HepG2 (cell line): ENCODE measurements around the gene CLTCL1. TPM values are rescaled to one million over a fixed set of nuclear protein-coding genes. Genes with fewer than 3 reads are reported as not detected.

Source experiments
- ATAC-seq: fragments of 200-7000 bp; cut with Tn5 transposase; 3 replicates; pipeline ENCODE4 v1.9.1; 2020; ENCODE audit warnings: mild to moderate bottlenecking, moderate library complexity
- BruUV-seq: library from RNA; stranded (reverse); fragments of 400-500 nt; replicated peaks from 2 replicates; lab custom pipeline; 2021; lab: Mats Ljungman, UMichigan
- CTCF ChIA-PET: fragments of 300-600 bp; formaldehyde crosslinking; extraction: SDS; loops from one replicate; lab custom pipeline; 2021; ENCODE audit warnings: low total read pairs, inconsistent platforms, low intra/inter-chr PET ratio; lab: Yijun Ruan, JAX
- POLR2A ChIA-PET: fragments of 350-600 bp; sonication (Branson Sonifier 250); formaldehyde crosslinking; loops from one replicate; lab custom pipeline; 2020; ENCODE audit warnings: antibody characterized with exemption, inconsistent platforms; lab: Yijun Ruan, JAX
- DNase-seq: peaks from one replicate; pipeline ENCODE4 v3.0.0-alpha.2; 2015; ENCODE audit warnings: low spot score
- FAIRE-seq: peaks from 3 replicates; lab custom pipeline; 2011; peaks lifted over from hg19 to GRCh38; lab: Jason Lieb, UNC
- H2AFZ ChIP-seq: one replicate; pipeline ENCODE4 v1.6.1; 2011; ENCODE audit warnings: low read length, inconsistent platforms
- H3K27ac ChIP-seq: fragments of 300-600 bp; 3 replicates; pipeline ENCODE4 v1.8.0; 2011; ENCODE audit warnings: mixed run types, mild to moderate bottlenecking, mixed read lengths, low read length, inconsistent platforms; ENCODE audit not compliant: insufficient read depth; ENCODE audit errors: extremely low read length
- H3K27me3 ChIP-seq, 2 experiments: fragments of 200-600 bp in 1 of 2; 2 replicates in 1 of 2; 3 replicates in 1 of 2; pipeline versions ENCODE4 v1.6.0 to v1.8.0; 2011; ENCODE audit warnings: low read length in 2 of 2, mild to moderate bottlenecking in 2 of 2, moderate library complexity in 2 of 2, inconsistent platforms in 1 of 2; ENCODE audit not compliant: insufficient read depth in 2 of 2, control insufficient read depth in 1 of 2
- H3K36me3 ChIP-seq, 2 experiments: fragments of 200-600 bp in 1 of 2; replicated peaks in 1 of 2; 2 replicates in 1 of 2; 3 replicates in 1 of 2; pipeline versions ENCODE4 v1.5.1 to v1.8.0; 2011; ENCODE audit warnings: low read length in 2 of 2, inconsistent platforms in 1 of 2; ENCODE audit not compliant: insufficient read depth in 2 of 2, control insufficient read depth in 1 of 2
- H3K4me1 ChIP-seq: 2 replicates; pipeline ENCODE4 v1.5.1; 2012; ENCODE audit warnings: low read length, inconsistent platforms; ENCODE audit not compliant: insufficient read depth
- H3K4me2 ChIP-seq: 2 replicates; pipeline ENCODE4 v1.6.0; 2011; ENCODE audit warnings: low read depth, low read length, inconsistent platforms
- H3K4me3 ChIP-seq, 3 experiments: fragments of 200-600 bp in 1 of 3; sonication (generic), shearing (Covaris generic) in 1 of 3; replicated peaks in 1 of 3; 2 replicates each; pipeline ENCODE4 v1.5.1; 2011 to 2016; ENCODE audit warnings: low read length in 3 of 3, inconsistent platforms in 2 of 3, low read depth in 2 of 3, mild to moderate bottlenecking in 2 of 3, control low read depth in 1 of 3, mixed read lengths in 1 of 3; ENCODE audit not compliant: insufficient read depth in 1 of 3
- H3K79me2 ChIP-seq: one replicate; pipeline ENCODE4 v1.6.1; 2011; ENCODE audit warnings: low read length, inconsistent platforms; ENCODE audit not compliant: insufficient read depth
- H3K9ac ChIP-seq: 2 replicates; pipeline ENCODE4 v1.6.0; 2011; ENCODE audit warnings: mild to moderate bottlenecking, low read depth, low read length, inconsistent platforms; ENCODE audit not compliant: insufficient read depth
- H3K9me3 ChIP-seq: 2 replicates; pipeline ENCODE4 v1.5.1; 2012; ENCODE audit warnings: mild to moderate bottlenecking, low read length
- H4K20me1 ChIP-seq: 2 replicates; pipeline ENCODE4 v1.6.0; 2011; ENCODE audit warnings: inconsistent platforms, mild to moderate bottlenecking, low read length, moderate library complexity; ENCODE audit not compliant: insufficient read depth
- ADNP ChIP-seq: sonication (generic); formaldehyde crosslinking; IDR thresholded peaks from 2 replicates; pipeline ENCODE4 v1.4.0; 2020; ENCODE audit warnings: missing genetic modification reagents
- GATAD1 ChIP-seq: IDR thresholded peaks from 2 replicates; pipeline ENCODE4 v1.6.1; 2016; ENCODE audit warnings: missing genetic modification reagents, missing compliant biosample characterization
- PAX8 ChIP-seq: sonication (generic); formaldehyde crosslinking; IDR thresholded peaks from 2 replicates; pipeline ENCODE4 v1.8.0; 2022; ENCODE audit warnings: mild to moderate bottlenecking, missing genetic modification reagents, borderline replicate concordance
- RNF2 ChIP-seq: fragments of 450-650 bp; conservative IDR thresholded peaks from 2 replicates; pipeline ENCODE4 v1.6.1; 2016; ENCODE audit warnings: low read depth
- RXRB ChIP-seq: IDR thresholded peaks from 2 replicates; pipeline ENCODE4 v1.6.1; 2016; ENCODE audit warnings: borderline replicate concordance, missing genetic modification reagents, missing compliant biosample characterization
- ZFYVE20 ChIP-seq: sonication (generic); formaldehyde crosslinking; IDR thresholded peaks from 2 replicates; pipeline ENCODE4 v1.8.0; 2023; ENCODE audit warnings: low read depth, mild to moderate bottlenecking, moderate library complexity, missing genetic modification reagents, borderline replicate concordance
- ZNF138 ChIP-seq: sonication (generic); formaldehyde crosslinking; IDR thresholded peaks from 2 replicates; pipeline ENCODE4 v1.5.0; 2020; ENCODE audit warnings: mild to moderate bottlenecking, low read depth, missing genetic modification reagents
- ZNF335 ChIP-seq: sonication (generic); formaldehyde crosslinking; IDR thresholded peaks from 2 replicates; pipeline ENCODE4 v1.4.0; 2020; ENCODE audit warnings: missing genetic modification reagents
- WGBS: methylation state at CpG from one replicate; pipeline ENCODE4 v1.1.6; 2017; ENCODE audit warnings: low lambda C conversion rate; 5-methylcytosine and 5-hydroxymethylcytosine counted together
- in situ Hi-C: cut with HindIII; loops from 2 replicates; pipeline ENCODE4 v1.10.0; 2017; ENCODE audit warnings: low pct_unique_long_range_greater_than_20kb; ENCODE audit not compliant: extremely low pct_ligation_motif_present
- intact Hi-C: fragments of 100-400 bp; cut with micrococcal nuclease; formaldehyde crosslinking; loops from one replicate; pipeline ENCODE4 v1.10.0; 2022; ENCODE audit not compliant: unreplicated experiment
- polyA plus RNA-seq, 8 experiments: library from polyadenylated mRNA; depleted of rRNA in 3 of 8; stranded (reverse) in 7 of 8; unstranded in 1 of 8; fragments of >200 nt; fragmentation: Illumina TruSeq in 4 of 8; extraction: Trizol in 4 of 8; gene quantifications; 2 replicates each; pipeline versions ENCODE4 v1.2.1 to v1.2.3, GENCODE V29; 2011 to 2016; ENCODE audit warnings: low read depth in 4 of 8, missing spikeins in 1 of 8, mixed read lengths in 1 of 8; ENCODE audit not compliant: insufficient read depth in 1 of 8
- total RNA-seq, 5 experiments: library from RNA; depleted of rRNA; stranded (reverse); fragments of >200 nt; fragmentation: Illumina TruSeq; extraction: Trizol; gene quantifications; 2 replicates each; pipeline ENCODE4 v1.2.3, GENCODE V29; 2016; ENCODE audit warnings: low read depth in 1 of 5
- TF ChIP-seq, protein P1 (sequence below): sonication (generic); formaldehyde crosslinking; IDR thresholded peaks from 2 replicates; pipeline ENCODE4 v1.4.0; 2020; ENCODE audit warnings: mild to moderate bottlenecking, missing genetic modification reagents
- TF ChIP-seq, protein P2 (sequence below): sonication (generic); formaldehyde crosslinking; IDR thresholded peaks from 2 replicates; pipeline ENCODE4 v1.8.1; 2023; ENCODE audit warnings: mild to moderate bottlenecking, inconsistent platforms, moderate library complexity, missing genetic modification reagents, borderline replicate concordance
- TF ChIP-seq, protein P3 (sequence below): sonication (generic); formaldehyde crosslinking; IDR thresholded peaks from 2 replicates; pipeline ENCODE4 v1.5.1; 2020; ENCODE audit warnings: missing genetic modification reagents, mild to moderate bottlenecking, borderline replicate concordance
- TF ChIP-seq, protein P4 (sequence below): sonication (generic); formaldehyde crosslinking; IDR thresholded peaks from 2 replicates; pipeline ENCODE4 v1.4.0; 2020; ENCODE audit warnings: missing genetic modification reagents
- TF ChIP-seq, protein P5 (sequence below): sonication (generic); formaldehyde crosslinking; conservative IDR thresholded peaks from 2 replicates; pipeline ENCODE4 v1.8.0; 2022; ENCODE audit warnings: mild to moderate bottlenecking, moderate library complexity, missing genetic modification reagents

Gene CLTCL1
- total and polyA plus RNA-seq, 2 of the 13 experiments (the other 11 are each of a cell fraction or from before 2014, with no cell fraction given): 8.1 to 10.9 TPM

- ATAC-seq (no peak), FAIRE-seq (no peak), DNase-seq (no peak)
- intact Hi-C loops (no loop called here), in situ Hi-C loops (no loop called here)
- H3K36me3 ChIP-seq: peaks cover 0 to 2% of the 10 kb centered on the region in 2 experiments; a peak in 3 of 5 replicates
- H3K79me2 ChIP-seq: no peaks in the 10 kb centered on the region
- H4K20me1 ChIP-seq: no peaks in the 10 kb centered on the region
- 92% methylated on average over 10 of the region's 10 CpGs for WGBS
- H3K4me1 ChIP-seq: no peaks in the 10 kb centered on the region
- H3K27me3 ChIP-seq: no peaks in the 10 kb centered on the region
- H3K9me3 ChIP-seq: no peaks in the 10 kb centered on the region
- ChIA-PET POLR2A (no interaction called here), CTCF (no interaction called here)
- H3K4me2 ChIP-seq: no peak overlapping the region
- H3K27ac ChIP-seq: no peak overlapping the region
- no peak overlapping the region for H3K4me3 ChIP-seq
- H2AFZ ChIP-seq: no peak overlapping the region
- H3K9ac ChIP-seq: no peak overlapping the region
- BruUV-seq: no TSS peak
- no peak for TF ChIP-seq RNF2
- no peak for TF ChIP-seq GATAD1
- TF ChIP-seq, protein P1, sequence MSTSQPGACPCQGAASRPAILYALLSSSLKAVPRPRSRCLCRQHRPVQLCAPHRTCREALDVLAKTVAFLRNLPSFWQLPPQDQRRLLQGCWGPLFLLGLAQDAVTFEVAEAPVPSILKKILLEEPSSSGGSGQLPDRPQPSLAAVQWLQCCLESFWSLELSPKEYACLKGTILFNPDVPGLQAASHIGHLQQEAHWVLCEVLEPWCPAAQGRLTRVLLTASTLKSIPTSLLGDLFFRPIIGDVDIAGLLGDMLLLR (CRISPR knock-in tag): no peak
- TF ChIP-seq ZNF138 (CRISPR knock-in tag): no peak
- TF ChIP-seq, protein P2, sequence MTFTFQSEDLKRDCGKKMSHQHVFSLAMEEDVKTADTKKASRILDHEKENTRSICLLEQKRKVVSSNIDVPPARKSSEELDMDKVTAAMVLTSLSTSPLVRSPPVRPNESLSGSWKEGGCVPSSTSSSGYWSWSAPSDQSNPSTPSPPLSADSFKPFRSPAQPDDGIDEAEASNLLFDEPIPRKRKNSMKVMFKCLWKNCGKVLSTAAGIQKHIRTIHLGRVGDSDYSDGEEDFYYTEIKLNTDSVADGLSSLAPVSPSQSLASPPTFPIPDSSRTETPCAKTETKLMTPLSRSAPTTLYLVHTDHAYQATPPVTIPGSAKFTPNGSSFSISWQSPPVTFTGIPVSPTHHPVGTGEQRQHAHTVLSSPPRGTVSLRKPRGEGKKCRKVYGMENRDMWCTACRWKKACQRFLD (CRISPR knock-in tag): no peak
- TF ChIP-seq PAX8 (CRISPR knock-in tag): no peak
- TF ChIP-seq, protein P3, sequence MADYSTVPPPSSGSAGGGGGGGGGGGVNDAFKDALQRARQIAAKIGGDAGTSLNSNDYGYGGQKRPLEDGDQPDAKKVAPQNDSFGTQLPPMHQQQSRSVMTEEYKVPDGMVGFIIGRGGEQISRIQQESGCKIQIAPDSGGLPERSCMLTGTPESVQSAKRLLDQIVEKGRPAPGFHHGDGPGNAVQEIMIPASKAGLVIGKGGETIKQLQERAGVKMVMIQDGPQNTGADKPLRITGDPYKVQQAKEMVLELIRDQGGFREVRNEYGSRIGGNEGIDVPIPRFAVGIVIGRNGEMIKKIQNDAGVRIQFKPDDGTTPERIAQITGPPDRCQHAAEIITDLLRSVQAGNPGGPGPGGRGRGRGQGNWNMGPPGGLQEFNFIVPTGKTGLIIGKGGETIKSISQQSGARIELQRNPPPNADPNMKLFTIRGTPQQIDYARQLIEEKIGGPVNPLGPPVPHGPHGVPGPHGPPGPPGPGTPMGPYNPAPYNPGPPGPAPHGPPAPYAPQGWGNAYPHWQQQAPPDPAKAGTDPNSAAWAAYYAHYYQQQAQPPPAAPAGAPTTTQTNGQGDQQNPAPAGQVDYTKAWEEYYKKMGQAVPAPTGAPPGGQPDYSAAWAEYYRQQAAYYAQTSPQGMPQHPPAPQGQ (CRISPR knock-in tag): no peak
- TF ChIP-seq ZNF335 (CRISPR knock-in tag): no peak
- no peak for TF ChIP-seq ZFYVE20
- TF ChIP-seq, protein P4, sequence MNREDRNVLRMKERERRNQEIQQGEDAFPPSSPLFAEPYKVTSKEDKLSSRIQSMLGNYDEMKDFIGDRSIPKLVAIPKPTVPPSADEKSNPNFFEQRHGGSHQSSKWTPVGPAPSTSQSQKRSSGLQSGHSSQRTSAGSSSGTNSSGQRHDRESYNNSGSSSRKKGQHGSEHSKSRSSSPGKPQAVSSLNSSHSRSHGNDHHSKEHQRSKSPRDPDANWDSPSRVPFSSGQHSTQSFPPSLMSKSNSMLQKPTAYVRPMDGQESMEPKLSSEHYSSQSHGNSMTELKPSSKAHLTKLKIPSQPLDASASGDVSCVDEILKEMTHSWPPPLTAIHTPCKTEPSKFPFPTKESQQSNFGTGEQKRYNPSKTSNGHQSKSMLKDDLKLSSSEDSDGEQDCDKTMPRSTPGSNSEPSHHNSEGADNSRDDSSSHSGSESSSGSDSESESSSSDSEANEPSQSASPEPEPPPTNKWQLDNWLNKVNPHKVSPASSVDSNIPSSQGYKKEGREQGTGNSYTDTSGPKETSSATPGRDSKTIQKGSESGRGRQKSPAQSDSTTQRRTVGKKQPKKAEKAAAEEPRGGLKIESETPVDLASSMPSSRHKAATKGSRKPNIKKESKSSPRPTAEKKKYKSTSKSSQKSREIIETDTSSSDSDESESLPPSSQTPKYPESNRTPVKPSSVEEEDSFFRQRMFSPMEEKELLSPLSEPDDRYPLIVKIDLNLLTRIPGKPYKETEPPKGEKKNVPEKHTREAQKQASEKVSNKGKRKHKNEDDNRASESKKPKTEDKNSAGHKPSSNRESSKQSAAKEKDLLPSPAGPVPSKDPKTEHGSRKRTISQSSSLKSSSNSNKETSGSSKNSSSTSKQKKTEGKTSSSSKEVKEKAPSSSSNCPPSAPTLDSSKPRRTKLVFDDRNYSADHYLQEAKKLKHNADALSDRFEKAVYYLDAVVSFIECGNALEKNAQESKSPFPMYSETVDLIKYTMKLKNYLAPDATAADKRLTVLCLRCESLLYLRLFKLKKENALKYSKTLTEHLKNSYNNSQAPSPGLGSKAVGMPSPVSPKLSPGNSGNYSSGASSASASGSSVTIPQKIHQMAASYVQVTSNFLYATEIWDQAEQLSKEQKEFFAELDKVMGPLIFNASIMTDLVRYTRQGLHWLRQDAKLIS (CRISPR knock-in tag): no peak
- TF ChIP-seq RXRB: no peak
- TF ChIP-seq, protein P5, sequence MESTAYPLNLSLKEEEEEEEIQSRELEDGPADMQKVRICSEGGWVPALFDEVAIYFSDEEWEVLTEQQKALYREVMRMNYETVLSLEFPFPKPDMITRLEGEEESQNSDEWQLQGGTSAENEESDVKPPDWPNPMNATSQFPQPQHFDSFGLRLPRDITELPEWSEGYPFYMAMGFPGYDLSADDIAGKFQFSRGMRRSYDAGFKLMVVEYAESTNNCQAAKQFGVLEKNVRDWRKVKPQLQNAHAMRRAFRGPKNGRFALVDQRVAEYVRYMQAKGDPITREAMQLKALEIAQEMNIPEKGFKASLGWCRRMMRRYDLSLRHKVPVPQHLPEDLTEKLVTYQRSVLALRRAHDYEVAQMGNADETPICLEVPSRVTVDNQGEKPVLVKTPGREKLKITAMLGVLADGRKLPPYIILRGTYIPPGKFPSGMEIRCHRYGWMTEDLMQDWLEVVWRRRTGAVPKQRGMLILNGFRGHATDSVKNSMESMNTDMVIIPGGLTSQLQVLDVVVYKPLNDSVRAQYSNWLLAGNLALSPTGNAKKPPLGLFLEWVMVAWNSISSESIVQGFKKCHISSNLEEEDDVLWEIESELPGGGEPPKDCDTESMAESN (CRISPR knock-in tag): no peak
- no peak for TF ChIP-seq ADNP (CRISPR knock-in tag)
These were observed 93.3 kb downstream of the CLTCL1 start for GRCh38 chr22:19197997-19198865.
